Endometrium (tissue), 2 donors: ENCODE results near the gene ACBD6.
"Not testable (repeated sequence)": the region's sequence is repeated elsewhere in the genome, so short reads cannot be mapped to it uniquely, and the experiment has no call there.

ENCODE experiments used
- FAIRE-seq: peaks from 2 replicates; lab custom pipeline; 2012; peaks lifted over from hg19 to GRCh38; lab: Jason Lieb, UNC
- donor health status: control.
- donor health status: control.

Gene ACBD6

DNA sequence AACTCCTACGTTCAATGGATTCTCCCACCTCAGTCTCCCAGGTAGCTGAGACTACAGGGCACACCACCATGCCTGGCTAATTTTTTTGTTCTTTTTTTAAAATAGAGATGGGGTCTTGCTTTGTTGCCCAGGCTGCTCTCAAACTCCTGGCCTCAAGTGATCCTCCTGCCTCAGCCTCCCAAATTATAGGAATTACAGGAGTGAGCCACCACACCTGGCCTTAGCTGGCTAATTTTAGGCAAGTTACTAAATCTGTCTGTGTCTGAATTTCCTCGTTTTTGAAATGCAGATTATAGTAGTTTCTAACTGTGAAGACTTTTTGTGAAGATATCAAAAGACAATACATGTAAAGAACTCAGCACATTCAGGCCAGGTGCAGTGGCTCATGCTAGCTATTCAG lies 13.7 kb downstream of the ACBD6 start:
- FAIRE-seq: no peak

DNA sequence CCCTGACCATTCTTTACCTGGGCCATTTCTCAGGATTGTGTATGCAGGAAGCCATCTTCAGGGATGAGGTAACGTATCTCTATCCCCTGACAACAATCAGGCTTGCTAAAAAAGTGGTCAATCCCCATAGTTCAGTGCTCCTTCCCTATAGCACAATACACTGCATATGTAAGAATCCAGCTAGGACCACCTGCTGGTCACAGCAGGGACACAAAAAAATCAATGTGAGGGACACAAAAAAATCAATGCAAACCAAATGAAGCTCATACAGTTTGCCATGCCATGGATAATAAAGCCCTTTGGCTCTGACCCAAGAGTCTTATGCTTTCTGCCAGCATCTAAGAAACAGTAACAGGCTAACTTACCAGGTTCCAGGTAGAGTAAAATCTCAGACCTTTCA lies 16.3 kb downstream of the ACBD6 start:
- no peak for FAIRE-seq

DNA sequence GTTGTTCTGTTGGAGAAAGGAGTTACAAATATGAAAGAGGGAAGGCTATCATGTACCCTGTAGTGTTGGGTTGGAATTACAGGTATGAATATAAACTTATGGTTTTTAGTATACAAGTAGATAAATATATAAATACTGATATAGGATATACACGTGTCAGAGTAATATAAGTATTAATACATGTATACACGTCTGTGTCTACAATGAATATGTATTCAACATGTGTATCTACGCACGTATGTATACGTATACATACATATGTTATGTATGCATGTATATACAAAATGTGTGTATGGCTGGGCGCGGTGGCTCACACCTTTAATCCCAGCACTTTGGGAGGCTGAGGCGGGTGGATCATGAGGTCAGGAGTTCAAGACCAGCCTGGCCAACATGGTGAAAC lies 17.9 kb downstream of the ACBD6 start:
- no peak for FAIRE-seq

DNA sequence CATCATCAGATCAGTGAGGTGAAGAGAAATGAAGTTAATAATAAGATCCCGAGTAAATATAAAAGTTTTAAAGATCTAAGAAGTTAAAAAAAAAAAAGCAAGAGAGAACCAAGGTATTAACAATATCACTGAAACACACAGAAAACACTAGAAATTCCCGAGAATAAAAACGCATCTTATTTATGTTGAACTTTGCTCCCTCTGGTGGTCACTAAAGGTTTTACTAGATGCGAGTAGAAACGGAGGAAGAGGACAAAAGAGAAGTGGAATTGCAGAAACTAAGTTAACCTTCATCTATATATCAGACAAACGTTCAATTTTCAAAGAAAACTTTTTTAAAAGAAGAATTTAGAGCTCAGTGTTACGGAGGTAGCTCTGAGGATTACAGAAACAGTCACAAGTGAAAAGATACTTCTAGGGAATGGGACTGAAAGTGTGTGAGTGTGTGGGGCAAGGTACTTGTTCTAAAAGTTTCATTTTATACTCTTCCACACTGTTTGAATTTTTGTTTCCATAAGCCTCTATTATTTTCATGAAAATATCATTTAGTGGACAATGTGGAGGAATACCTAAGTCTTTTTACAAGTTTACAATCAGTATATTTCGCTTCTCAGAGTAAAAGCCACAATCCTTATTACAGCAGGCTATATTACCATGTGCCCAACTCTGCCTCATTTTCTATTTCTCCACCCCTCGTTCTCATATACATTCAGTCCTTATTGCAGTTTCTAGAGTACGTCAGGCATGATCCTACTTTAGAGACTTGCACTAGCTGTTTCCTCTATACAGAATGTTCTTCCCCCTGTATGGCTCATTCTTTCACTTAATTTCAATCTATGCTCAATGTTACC lies 19.7 kb downstream of the ACBD6 start:
- FAIRE-seq: peak; percentile 71

DNA sequence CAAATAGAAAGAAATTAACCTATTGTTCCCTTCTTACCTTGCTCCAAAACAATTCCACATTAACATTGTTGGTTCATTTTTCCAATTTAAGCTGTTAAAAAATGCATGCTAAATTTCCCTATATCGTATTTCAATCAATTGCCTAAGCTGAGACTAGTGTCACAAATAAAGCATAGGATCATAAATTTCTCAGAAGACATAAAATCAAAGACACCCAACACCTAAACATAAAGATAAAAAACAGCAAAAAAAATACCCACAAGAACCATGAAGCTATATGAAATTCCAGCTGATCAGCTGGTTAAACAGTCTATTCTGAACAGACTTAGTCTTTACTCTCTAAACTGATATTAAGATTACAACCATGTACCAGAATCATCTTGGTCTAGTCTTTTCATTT lies 32.3 kb downstream of the ACBD6 start:
- FAIRE-seq: no peak

DNA sequence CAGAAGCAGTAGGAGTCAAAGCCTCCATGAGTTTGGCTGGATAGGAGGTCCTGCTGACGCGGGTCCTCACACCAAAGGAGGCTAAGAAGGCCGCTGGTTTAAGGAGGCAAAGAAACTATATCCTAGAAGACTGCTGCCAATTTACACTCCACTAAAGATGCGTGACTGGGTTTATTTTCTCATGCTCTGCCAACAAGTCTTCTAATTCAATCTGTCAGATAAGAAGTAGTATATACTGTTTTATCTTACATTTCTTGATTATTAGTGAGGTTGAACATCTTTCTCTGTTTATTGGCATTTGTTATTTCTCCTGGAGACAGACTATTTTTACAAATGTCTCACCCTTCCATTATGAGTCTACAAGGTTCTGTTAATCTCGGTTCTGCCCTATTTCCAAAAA lies 34.1 kb downstream of the ACBD6 start:
- no peak for FAIRE-seq

DNA sequence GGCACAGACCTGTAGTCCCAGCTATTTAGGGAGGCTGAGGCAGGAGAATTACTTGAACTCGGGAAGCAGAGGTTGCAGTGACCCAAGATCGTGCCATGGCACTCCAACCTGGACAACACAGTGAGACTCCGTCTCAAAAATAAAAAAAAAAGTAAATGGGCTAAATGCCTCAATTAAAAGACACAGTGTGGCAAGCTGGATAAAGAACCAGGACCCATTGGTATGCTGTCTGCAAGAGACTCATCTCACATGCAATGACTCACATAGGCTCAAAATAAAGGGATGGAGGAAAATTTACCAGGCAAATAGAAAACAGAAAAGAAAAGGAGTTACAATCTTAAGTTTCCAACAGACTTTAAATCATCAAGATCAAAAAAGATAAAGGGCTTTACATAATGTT lies 40.3 kb downstream of the ACBD6 start:
- no peak for FAIRE-seq

DNA sequence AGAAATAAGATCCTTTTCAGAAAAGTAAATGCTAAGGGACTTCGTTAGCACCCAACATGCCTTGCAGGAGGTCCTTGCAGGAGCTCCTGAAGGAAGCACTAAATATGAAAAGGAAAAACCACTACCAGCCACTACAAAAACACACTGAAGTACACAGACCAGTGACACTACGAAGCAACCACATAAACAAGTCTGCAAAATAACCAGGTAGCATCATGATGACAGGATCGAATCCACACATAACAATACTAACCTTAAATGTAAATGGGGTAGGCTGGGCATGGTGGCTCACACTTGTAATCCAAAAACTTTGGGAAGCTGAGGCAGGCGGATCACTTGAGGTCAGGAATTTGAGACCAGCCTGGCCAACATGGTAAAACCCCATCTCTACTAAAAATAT lies 40.7 kb downstream of the ACBD6 start:
- FAIRE-seq: not testable (repeated sequence)

DNA sequence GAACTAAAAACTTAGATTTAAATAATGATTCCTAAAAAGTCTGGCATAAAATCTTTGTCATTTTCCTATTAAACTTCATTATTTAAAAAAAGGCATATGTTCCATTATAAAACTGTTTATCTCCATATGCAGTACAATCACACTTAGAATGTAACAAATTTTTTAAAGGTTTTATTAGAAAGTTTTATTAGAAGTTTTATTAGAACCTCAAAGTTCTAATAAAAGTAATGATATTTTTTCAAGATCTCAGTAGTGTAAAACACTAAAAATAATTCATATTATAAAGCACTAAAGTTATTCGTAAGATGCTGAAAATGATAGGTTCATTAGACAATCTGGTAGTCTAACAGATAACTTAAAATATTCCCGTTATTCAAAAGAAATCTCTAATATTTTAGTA lies 43.6 kb downstream of the ACBD6 start:
- FAIRE-seq: peak; percentile 87

DNA sequence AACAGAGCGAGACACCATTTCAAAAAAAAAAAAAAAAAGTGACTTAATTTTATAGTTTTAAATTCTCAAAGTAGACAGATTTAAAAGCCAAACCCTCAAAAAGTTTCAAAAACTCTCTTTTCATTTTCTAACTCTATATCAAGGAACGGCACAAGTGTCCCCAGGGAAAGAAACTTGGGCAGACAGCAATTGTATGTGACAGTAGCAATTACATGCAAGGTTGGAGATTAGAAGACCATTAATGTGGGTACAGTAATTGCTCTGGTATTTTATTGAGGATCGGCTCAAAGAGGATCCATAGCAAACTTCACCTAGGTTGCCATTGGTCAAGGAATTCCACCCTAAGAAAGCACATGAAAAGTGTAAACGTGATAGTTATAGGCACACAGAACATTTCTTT lies 46.2 kb downstream of the ACBD6 start:
- FAIRE-seq: no peak

DNA sequence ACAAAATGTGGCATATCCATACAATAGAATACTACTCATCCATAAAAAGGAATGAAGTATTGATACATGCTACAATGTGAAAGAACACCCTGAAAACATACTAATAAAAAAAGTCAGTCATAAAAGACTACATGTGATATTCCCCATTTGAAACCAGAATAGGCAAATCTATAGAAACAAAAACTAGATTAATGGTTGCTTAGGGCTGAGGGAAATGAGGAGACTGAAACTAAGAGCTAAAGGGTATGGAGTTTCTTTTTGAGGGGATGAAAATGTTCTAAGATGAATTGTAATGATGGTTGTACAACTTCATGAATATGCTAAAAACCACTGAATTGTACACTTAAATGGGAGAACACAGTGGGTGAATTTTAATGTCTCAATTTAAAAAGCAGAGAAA lies 50.9 kb downstream of the ACBD6 start:
- FAIRE-seq: no peak

DNA sequence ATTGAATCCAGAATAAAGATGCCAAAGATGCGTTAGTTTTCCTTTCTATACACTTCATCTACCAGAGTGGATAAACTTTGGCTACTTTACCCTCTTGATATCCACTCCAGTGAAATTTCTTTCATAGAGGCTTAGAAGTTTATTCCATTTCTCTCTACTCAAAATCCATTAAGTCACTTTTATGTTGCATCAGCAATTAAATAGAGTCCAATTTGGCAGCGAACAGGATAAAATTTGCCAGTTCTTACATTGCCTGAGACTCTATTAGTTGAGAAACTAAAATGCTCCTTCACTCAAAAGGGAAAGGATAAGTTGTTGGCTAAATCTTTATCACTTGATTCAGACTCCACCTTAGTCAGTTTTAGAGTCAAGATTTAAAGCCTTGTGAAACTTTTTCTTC lies 57.9 kb downstream of the ACBD6 start:
- FAIRE-seq: no peak

DNA sequence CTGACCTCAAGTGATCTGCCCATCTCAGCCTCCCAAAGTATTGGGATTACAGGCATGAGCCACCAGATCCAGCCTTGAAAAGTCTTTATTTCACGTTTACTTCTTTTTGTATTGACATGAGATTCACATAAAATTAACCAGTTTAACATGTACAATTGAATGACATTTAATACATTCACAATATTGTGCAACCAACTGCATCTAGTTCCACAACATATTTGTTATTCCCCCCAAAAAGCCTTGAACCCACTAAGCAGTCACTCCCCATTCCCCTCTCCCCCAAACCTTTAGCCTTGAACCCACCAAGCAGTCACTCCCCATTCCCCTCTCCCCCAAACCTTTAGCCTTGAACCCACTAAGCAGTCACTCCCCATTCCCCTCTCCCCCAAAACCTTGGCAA lies 62.0 kb downstream of the ACBD6 start:
- no peak for FAIRE-seq

DNA sequence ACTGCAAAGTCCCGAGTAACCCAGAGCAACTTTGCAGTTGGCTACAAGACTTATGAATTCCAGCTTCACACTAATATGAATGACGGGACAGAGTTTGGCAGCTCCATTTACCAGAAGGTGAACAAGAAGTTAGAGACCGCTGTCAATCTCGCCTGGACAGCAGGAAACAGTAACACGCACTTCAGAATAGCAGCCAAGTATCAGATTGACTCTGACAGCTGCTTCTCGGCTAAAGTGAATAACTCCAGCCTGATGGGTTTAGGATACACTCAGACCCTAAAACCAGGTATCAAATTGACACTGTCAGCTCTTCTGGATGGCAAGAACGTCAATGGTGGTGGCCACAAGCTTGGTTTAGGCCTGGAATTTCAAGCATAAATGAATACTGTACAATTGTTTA lies 66.8 kb downstream of the ACBD6 start:
- FAIRE-seq: no peak

DNA sequence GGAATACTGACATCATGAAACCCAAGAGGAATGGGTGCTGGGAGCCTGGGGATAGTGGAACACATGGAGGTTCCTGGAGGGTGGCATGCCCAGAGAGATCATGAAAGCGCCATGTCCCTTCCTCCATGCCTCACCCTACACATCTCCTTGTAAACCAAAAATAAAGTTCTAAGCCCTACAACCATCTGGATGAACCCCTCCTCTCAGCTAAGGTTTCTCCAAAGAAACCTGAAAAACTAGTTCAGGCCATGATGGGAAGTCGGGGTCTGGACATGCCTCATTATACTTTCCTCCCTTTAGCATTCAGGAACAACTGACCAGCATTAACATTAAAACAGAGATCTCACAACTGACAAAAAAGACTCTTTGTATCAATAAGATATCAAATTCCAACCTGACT lies 68.5 kb downstream of the ACBD6 start:
- FAIRE-seq: no peak

DNA sequence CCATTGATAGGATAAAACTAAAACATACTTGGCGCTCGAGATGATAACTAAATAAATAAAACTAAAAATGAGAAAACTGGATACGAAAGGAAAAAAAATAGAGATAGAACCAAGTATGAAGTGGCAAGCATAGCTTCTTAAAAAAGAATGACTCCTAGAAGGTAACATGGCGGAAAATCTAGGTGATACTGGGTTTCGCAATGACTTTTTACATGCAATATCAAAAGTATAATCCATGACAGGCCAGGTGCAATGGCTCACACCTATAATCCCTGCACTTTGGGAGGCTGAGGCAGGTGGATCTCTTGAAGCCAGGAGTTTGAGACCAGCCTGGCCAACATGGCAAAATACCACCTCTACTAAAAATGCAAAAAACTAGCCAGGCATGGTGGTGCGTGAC lies 70.7 kb downstream of the ACBD6 start:
- FAIRE-seq: no peak

DNA sequence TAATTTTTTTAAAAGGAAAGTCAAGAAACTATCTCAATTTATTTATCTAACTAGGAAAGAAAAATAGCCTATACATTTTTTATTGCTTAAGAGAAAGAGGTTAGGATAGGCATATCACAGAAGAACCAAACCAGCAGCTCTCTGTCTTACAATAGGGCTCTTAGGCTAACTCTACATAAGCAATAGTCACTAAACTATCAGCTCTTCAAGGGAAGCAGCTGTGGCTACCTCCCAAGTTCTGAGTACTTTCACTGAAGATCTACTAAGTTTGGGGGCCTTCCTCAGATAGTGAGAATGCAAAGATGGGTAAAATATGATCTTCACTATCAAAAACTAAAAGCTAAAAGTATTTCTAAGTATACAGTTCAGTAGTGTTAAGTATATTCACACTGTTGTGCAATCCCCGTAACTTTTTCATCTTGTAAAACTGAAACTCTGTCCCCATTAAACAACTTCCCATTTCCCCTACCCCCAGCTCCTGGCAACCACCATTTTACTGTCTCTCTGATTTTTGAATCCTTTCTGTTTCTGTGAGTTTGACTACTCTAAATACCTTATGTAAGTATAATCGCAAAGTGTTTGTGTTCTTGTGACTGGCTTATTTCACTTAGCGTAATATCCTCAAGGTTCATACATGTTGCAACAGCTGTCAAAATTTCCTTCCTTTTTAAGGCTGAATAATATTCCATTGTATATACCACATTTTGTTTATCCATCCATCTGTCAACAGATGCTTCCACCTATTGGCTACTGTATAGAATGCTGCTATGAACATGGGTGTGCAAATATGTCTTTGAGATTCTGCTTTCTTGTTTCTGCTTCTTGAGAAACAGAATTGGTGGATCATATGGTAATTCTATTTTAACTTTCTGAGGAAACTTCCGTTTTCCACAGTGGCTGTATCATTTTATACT lies 73.3 kb downstream of the ACBD6 start:
- FAIRE-seq: no peak

DNA sequence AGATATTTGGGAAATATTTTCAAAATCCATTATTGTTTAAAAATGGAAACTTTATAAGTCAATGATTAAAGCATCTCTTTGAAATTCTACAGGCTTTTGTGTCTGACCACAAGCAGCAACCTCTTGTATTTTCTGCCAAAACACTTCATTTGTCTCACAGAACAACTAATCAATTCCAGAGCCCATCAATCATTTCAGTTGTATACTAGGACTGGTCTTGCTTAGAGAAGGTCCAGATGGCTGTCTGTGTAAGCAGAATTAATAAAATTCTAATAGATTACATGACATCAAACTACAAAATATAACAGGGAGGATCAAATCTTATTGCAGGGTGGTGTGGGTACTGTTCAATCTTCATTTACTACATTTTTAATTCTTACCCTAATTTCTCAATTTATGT lies 76.4 kb downstream of the ACBD6 start:
- FAIRE-seq: no peak

DNA sequence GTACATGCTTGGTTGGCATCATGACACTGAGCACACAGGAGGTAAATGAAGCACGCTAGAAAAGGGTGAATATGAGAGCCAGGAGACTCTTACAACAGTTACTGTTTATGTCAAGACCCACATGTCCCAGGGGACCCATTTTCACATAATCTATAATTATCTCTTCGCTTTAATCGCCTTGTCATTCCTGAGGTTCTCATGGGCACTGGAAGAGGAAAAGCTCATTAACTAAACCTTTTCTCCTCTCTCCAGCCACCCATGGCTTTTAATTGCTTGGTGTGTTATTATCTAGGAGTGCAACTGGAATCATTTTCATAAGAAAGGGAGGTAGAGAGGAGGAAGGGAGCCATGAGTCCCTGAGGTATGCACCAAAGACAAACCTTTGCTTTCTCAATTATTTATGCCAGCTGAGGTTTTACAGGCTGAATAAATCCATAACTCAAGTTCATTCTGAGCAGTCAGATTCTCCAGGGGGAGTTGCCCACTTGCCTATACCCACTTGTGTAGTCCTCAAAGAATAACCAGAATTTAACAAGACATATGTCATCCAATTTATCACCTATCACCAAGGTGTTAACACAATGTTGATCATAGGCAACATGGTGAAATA lies 77.4 kb downstream of the ACBD6 start:
- no peak for FAIRE-seq

DNA sequence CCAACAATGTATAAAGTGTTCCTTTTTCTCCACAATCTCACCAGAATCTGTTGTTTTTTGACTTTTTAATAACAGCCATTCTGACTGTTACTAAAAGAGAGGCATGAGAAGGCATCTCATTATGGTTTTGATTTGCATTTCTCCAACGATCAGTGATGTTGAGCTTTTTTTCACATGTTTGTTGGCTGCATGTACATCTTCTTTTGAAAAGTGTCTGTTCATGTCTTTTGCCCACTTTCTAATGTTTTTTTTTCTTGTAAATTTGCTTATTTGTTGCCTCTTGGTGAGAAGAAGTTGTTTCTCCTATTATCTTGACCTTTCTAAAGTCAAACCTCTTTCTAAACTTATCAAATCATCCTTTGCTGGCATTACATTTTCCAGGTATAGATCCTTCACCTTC lies 80.8 kb downstream of the ACBD6 start:
- FAIRE-seq: no peak

DNA sequence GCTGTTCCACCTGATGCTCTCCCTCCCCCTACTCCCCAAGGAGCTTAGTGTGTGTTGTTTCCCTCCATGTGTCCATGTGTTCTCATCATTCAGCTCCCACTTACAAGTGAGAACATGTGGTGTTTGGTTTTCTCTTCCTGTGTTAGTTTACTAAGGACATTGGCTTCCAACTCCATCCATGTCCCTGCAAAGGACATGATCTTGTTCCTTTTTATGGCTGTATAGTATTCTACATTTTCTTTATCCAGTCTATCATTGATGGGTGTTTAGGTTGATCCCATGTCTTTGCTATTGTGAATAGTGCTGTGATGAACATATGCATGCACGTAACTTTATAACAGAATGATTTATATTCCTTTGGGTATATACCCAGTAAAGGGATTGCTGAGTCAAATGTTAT lies 81.2 kb downstream of the ACBD6 start:
- not testable (repeated sequence) for FAIRE-seq

DNA sequence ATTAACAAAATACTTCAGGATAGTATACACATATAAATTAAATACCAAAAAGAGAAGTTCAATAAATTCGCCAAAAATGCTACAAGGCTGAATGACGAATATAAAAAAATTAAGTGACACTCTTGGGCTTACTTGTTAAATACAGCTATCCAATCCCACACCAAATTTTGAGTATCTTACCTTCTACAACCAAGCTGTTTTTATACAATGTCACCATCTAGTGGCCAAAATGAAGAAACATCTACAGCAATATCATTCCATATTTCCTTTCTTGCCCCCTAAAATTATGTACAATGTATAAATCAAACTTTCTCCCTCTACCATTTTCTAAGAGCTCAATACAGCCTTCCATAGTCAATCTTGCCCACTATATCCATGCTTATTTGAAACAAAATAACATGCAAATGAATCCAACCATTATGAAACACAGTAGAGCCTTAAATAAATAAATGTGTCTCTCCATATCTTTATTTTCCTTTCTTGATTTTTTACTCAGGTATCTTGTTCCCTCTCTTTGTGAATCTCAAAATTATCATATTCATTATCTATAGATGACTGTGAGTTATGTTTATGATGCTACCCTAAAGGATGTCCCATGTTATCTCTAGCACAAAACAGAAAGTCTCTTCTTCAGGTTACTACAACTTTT lies 86.3 kb downstream of the ACBD6 start:
- FAIRE-seq: no peak
